ENCODE measurements around the gene PRCD.
"Not testable (repeated sequence)": the region's sequence is repeated elsewhere in the genome, so short reads cannot be mapped to it uniquely, and the experiment has no call there.

The PRCD gene

GRCh38 chr17:76558198-76559095 lies 18.6 kb downstream of the PRCD start:
- no peak for DNase-seq

- not testable (repeated sequence) for DNase-seq
These were observed 19.6 kb downstream of the PRCD start for GRCh38 chr17:76559460-76559859.

GRCh38 chr17:76560036-76560876 lies 20.4 kb downstream of the PRCD start:
- no peak for DNase-seq

DNA sequence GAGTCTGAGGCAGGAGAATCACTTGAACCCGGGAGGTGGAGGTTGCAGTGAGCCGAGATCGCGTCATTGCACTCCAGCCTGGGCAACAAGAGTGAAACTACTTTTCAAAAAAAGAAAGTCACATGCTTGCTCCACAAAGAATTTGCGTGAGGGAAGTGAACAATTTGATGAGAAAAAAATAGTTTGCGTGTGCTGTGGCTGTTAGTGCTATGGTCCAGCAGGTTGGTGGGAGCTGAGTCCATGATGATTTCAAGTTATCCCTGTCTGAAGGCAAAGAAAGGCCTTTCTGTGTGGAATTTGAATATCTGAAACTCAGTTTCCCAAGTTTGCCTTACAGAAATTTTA lies 21.0 kb downstream of the PRCD start:
- DNase-seq = no peak

- DNase-seq = no peak
These were observed 21.5 kb downstream of the PRCD start for GRCh38 chr17:76561332-76561731.

DNA sequence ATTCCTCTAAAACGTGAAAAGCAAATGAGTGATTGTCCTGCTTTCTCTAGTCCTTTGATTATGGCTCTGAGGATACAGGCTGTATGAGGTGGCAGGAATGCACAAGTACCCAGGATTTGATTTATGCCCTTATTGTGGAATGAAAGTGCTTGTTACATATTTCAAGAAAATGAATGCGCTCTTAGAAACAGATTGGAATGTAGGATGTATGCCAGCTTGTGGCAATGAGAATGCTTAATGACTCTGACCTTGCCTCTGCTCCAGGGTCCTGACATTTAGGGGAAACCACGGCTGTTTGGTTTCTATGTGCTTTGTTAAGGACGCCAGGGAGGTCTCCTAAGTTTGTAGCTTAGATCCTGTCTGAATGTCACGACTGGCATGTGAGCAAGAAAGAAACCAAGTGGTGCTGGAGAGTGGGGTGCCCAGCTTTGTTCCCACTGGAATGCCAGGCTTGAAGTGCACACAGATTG lies 22.0 kb downstream of the PRCD start:
- no peak for DNase-seq

GRCh38 chr17:76562734-76563148 lies 22.9 kb downstream of the PRCD start:
- DNase-seq = no peak

DNA sequence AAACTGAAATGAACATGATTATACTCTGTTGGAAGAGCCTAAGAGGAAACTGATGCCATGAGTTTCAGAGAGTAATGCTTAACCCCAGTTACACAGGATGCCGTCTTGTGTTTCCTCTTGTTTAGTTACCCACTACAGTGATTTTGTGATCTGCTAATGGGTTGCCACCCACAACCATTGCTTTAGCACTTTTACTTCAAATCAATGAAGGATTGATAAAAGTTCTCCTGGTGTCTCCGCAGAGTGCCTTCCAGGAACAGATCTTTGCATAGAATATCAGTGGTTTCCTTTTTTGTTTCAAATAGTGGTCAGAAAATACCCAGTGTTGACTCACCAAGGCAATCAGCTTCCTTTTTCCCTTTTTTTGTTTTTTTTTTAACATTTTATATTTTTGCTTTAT lies 23.5 kb downstream of the PRCD start:
- not testable (repeated sequence) for DNase-seq

GRCh38 chr17:76564991-76565727 lies 25.3 kb downstream of the PRCD start:
- DNase-seq = not testable (repeated sequence)

DNA sequence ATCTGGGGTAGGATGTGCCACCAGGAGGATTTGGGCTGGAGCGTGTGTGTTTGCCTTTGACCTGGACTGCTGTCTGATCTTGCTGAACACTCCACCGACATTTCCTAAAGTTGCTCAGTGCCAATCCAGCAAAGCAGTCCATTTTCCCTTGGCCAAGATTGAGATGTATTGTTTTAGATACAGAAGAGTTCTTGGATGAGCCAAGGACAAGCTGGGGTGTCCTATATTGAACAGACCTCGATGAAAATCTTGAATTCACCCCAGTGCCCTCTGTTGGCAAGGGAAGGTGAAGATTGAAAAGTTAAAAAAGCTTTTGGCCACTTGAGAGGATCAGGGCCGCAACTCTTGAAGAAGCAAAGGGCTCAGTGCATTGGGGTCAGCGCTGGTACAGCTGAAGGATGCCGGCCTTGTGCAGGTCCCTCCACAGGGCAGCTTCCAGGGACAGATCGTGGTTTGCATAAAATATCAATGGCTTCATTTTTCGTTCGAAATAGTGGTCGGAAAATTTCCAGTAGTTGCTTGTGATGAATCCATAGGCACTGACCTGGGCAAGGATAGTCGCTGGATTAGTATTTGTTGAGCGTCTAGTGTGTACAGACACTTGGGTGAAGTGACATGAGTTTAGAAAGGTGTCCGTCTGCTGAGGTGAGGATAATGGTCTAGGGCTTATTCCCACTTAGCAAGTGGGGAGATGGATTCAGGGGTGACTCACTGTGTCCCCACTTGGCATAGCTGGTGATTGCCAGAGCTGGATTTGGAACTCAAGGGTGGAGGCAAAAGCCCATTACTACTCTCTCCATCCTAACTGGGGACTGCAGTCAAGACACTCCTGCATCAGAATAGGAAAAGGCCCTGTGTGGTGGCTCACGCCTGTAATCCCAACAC lies 26.1 kb downstream of the PRCD start:
- DNase-seq = no peak

DNA sequence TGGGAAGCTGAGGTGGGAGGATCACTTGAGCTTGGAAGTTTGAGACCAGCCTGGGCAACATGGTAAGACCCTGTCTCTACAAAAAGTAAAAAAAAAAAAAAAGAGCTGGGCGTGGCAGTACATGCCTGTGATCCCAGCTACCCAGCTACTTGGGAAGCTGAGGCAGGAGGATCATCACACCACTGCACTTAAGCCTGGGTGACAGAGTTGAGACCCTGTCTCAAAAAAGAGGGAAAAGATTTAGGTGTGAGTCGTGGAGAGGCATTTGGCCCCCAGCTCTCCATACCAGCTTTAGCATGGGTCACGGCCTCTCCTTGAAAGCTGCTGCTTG lies 26.7 kb downstream of the PRCD start:
- DNase-seq = no peak

- DNase-seq = no peak
These were observed 27.2 kb downstream of the PRCD start for GRCh38 chr17:76566988-76567431.

GRCh38 chr17:76567634-76568432 lies 28.0 kb downstream of the PRCD start:
- DNase-seq = no peak

DNA sequence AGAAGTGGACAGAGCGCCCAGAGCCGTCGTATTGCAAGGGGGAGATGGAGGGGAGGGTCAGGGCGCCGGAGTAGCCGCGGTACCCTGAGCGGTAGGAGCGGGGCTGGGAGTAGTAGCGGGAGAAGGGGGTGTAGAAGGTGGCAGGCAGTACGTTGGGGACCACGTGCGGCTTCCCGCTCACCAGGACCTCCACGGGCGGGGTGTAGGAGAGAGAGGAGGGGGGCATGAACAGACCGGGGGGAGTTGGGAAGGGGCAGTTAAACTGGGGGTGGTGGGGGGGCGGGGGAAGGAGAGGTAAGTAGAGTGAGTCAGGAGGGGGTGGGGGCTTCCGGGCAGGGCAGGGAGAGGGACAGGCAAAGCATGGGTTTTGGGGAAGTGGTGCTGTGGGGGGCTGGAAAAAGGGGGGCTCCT lies 29.0 kb downstream of the PRCD start:
- DNase-seq = no peak

GRCh38 chr17:76569607-76570279 lies 29.9 kb downstream of the PRCD start:
- DNase-seq = no peak

GRCh38 chr17:76570457-76570856 lies 30.6 kb downstream of the PRCD start:
- DNase-seq = no peak

- no peak for DNase-seq
These were observed 31.1 kb downstream of the PRCD start for GRCh38 chr17:76570877-76571471.

GRCh38 chr17:76572201-76572910 lies 32.5 kb downstream of the PRCD start:
- DNase-seq = no peak

DNA sequence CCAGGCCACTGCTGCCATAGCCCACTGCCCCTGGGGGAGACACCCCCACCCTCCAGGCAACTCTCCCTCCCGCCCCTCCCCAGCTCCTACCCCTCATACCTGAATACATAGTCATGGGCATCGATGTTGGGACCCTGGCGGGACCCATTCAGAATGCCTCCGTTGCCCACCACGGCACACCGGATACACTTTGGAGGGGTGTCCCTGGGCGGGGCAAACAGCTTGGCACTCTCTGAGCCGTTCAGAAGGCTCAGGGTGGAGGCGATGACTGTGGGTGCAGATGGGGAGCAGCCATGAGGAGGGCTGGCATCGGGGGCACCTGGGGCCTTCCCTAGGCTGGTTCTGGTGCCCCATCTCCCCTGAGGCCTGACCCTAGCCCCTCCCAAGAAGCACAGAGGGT lies 33.3 kb downstream of the PRCD start:
- DNase-seq = no peak

GRCh38 chr17:76574166-76574565 lies 34.3 kb downstream of the PRCD start:
- DNase-seq = no peak
